ENCODE data around the gene TSPAN9. TPM values are rescaled to one million over a fixed set of nuclear protein-coding genes. Genes with fewer than 3 reads are reported as not detected.

Gene TSPAN9
- total RNA-seq, 1 experiment from 2014 or later, result 9.6 TPM

DNA sequence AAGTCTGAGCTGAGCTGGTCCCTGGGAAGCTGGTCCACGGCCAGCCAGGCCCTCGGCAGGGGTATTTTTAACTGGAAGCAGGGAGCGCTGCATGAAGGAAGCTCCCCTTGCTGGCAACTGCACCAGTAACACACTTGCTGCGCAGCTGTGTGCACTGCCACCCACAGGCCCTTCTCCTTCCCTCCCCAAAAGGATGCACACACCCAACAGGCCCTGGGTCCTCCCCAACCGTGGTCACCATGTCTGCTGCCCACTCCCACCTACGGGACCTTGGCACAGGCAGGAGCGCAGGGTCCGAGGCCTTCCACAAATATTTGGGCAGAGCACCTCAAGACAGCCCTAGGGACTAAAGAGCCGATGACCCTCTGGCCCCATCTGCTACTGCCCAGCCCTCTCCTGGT, 256.8 kb downstream of the TSPAN9 start:
- peaks cover 97% of the 10 kb centered on the region for H3K27me3 ChIP-seq (ENCODE audit: insufficient read depth, low read depth)

DNA sequence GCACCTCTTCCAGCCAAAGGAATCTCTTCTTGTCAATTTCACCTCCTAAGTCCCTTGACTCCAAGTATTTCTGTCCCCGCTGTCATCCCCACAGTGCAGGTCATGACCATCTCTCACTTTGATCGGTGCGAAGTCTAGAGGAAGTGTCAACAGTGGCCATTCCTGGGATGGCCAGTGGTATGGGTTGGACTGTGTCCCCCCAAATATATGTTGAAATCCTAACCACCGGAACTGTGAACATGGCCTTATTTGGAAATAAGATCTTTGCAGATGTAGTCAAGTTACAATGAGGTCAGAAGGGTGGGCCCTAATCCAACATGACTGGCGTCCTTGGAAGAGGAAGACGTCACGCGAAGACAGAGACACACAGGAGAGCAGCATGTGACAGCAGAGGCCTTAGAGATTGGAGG, 257.9 kb downstream of the TSPAN9 start:
- no peaks in the 10 kb centered on the region for H3K9me2 ChIP-seq (ENCODE audit: insufficient read depth)
- H3K4me3 ChIP-seq, result no peak overlapping the region
- TF ChIP-seq, protein P1, sequence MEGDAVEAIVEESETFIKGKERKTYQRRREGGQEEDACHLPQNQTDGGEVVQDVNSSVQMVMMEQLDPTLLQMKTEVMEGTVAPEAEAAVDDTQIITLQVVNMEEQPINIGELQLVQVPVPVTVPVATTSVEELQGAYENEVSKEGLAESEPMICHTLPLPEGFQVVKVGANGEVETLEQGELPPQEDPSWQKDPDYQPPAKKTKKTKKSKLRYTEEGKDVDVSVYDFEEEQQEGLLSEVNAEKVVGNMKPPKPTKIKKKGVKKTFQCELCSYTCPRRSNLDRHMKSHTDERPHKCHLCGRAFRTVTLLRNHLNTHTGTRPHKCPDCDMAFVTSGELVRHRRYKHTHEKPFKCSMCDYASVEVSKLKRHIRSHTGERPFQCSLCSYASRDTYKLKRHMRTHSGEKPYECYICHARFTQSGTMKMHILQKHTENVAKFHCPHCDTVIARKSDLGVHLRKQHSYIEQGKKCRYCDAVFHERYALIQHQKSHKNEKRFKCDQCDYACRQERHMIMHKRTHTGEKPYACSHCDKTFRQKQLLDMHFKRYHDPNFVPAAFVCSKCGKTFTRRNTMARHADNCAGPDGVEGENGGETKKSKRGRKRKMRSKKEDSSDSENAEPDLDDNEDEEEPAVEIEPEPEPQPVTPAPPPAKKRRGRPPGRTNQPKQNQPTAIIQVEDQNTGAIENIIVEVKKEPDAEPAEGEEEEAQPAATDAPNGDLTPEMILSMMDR (conservative IDR thresholded peaks at IDR 0.05), result no peak
- no peak for TF ChIP-seq EZH2 (IDR thresholded peaks at IDR 0.05; ENCODE audit: low read depth)
- ChIA-PET POLR2A (ENCODE audit: unreplicated experiment) (no interaction called here), CTCF (no interaction called here)
- H3K27me3 ChIP-seq (ENCODE audit: insufficient read depth, low read depth), result peaks cover 97% of the 10 kb centered on the region
- no peak for DNase-seq
- H3K4me2 ChIP-seq, result no peak overlapping the region
- no peaks in the 10 kb centered on the region for H3F3A ChIP-seq (ENCODE audit: insufficient read depth, low read depth)
- no peak overlapping the region for H2AFZ ChIP-seq
- H3K36me3 ChIP-seq (ENCODE audit: low read depth), result no peaks in the 10 kb centered on the region
- H3K9me3 ChIP-seq (ENCODE audit: insufficient read depth, low read depth), result no peaks in the 10 kb centered on the region
- no peak overlapping the region for H3K27ac ChIP-seq
- no TSS peak for BruUV-seq (replicated peaks)
- no peaks in the 10 kb centered on the region for H3K79me2 ChIP-seq (ENCODE audit: low read depth)
- intact Hi-C loops (cut with micrococcal nuclease; ENCODE audit: unreplicated experiment), result no loop called here
- H4K20me1 ChIP-seq (ENCODE audit: insufficient read depth), result no peaks in the 10 kb centered on the region
- no peaks in the 10 kb centered on the region for H3K4me1 ChIP-seq (replicated peaks; ENCODE audit: insufficient read depth)

More for the DNA sequence above, 256.8 kb downstream of the TSPAN9 start:
- BruUV-seq (replicated peaks), result no TSS peak
- H3K9me2 ChIP-seq (ENCODE audit: insufficient read depth), result no peaks in the 10 kb centered on the region
- no peaks in the 10 kb centered on the region for H4K20me1 ChIP-seq (ENCODE audit: insufficient read depth)
- no peak overlapping the region for H2AFZ ChIP-seq
- no peaks in the 10 kb centered on the region for H3K36me3 ChIP-seq (ENCODE audit: low read depth)
- H3K79me2 ChIP-seq (ENCODE audit: low read depth), result no peaks in the 10 kb centered on the region
- no peak overlapping the region for H3K27ac ChIP-seq
- H3K4me2 ChIP-seq, result no peak overlapping the region
- CTCF ChIA-PET, result no interaction called here
- H3K9me3 ChIP-seq (ENCODE audit: insufficient read depth, low read depth), result no peaks in the 10 kb centered on the region
- TF ChIP-seq, protein P1 (conservative IDR thresholded peaks at IDR 0.05), result no peak
- no peak for TF ChIP-seq EZH2 (IDR thresholded peaks at IDR 0.05; ENCODE audit: low read depth)
- no peak for DNase-seq
- no peaks in the 10 kb centered on the region for H3F3A ChIP-seq (ENCODE audit: insufficient read depth, low read depth)
- intact Hi-C loops (cut with micrococcal nuclease; ENCODE audit: unreplicated experiment), result no loop called here
- no peak overlapping the region for H3K4me3 ChIP-seq
- no peaks in the 10 kb centered on the region for H3K4me1 ChIP-seq (replicated peaks; ENCODE audit: insufficient read depth)
- POLR2A ChIA-PET (ENCODE audit: unreplicated experiment), result no interaction called here

Other genes with a start within 250 kb of the TSPAN9 start
- not detected in 2 replicates for gene NRIP2, start 242.3 kb upstream of the TSPAN9 start, total RNA-seq (2021)
- not detected in 2 replicates for gene TEX52, start 220.3 kb upstream of the TSPAN9 start, total RNA-seq (2021)
- 161 and 225 TPM in 2 replicates for gene FOXM1, start 200.2 kb upstream of the TSPAN9 start, total RNA-seq (2021)
- gene RHNO1, start 200.2 kb upstream of the TSPAN9 start, total RNA-seq (2021), result 60.1 and 77.9 TPM in 2 replicates
- gene TULP3, start 186.5 kb upstream of the TSPAN9 start, total RNA-seq (2021), result 39.0 and 54.6 TPM in 2 replicates
- 47.7 and 56.0 TPM in 2 replicates for gene TEAD4, start 118.0 kb upstream of the TSPAN9 start, total RNA-seq (2021)